Adipocyte (in vitro differentiated cells): ENCODE data around the gene CEP152.

Experiments used
- DNase-seq: peaks from one replicate; pipeline ENCODE4 v3.0.0-alpha.2; 2015; ENCODE audit warnings: low read depth
- H3K27me3 ChIP-seq: replicated peaks from 2 replicates; pipeline ENCODE4 v1.7.0; 2013; ENCODE audit warnings: mild to moderate bottlenecking, low read length, moderate library complexity; ENCODE audit not compliant: control insufficient read depth, insufficient read depth
- H3K36me3 ChIP-seq: 2 replicates; pipeline ENCODE4 v1.7.0; 2013; ENCODE audit warnings: low read length, mild to moderate bottlenecking, moderate library complexity; ENCODE audit not compliant: control insufficient read depth, insufficient read depth, severe bottlenecking
- H3K4me1 ChIP-seq: 2 replicates; pipeline ENCODE4 v1.7.0; 2013; ENCODE audit warnings: mild to moderate bottlenecking, low read length, moderate library complexity; ENCODE audit not compliant: control insufficient read depth, insufficient read depth
- H3K4me3 ChIP-seq: 2 replicates; pipeline ENCODE4 v1.7.0; 2013; ENCODE audit warnings: mild to moderate bottlenecking, low read length, moderate library complexity
- H3K9ac ChIP-seq: 2 replicates; pipeline ENCODE4 v1.7.0; 2013; ENCODE audit warnings: mild to moderate bottlenecking, low read length, moderate library complexity
- H3K9me3 ChIP-seq: 2 replicates; pipeline ENCODE4 v1.7.0; 2013; ENCODE audit warnings: mild to moderate bottlenecking, low read length, moderate library complexity; ENCODE audit not compliant: control insufficient read depth

Gene CEP152

DNA sequence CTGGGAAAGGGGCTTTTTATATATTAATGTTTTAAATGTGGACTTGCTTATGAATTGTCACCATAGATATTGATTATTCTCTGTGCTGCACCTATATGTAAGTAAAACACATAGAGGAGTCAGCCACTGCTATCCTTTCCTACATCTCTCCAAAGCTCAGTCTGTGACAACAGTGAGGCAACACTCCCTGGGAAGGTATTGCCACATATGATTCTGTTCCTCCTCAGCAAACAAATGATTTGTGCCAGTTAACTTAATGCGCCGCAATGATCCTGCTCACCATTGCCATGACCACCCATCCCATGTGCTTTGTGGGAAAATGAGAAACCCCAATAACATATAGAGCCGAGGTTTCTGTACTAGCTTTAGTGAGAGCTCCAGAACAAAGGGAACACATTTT lies 90.2 kb downstream of the CEP152 start:
- DNase-seq = peak; percentile 89
- Histone ChIP-seq H3K27me3 (no peaks in the 10 kb centered on the region), H3K9me3 (peaks cover 7% of the 10 kb centered on the region), H3K36me3 (no peaks in the 10 kb centered on the region), H3K4me3 (peak overlapping the region; percentile 68), H3K9ac (peak overlapping the region; percentile 58), H3K4me1 (peaks cover 43% of the 10 kb centered on the region)

DNA sequence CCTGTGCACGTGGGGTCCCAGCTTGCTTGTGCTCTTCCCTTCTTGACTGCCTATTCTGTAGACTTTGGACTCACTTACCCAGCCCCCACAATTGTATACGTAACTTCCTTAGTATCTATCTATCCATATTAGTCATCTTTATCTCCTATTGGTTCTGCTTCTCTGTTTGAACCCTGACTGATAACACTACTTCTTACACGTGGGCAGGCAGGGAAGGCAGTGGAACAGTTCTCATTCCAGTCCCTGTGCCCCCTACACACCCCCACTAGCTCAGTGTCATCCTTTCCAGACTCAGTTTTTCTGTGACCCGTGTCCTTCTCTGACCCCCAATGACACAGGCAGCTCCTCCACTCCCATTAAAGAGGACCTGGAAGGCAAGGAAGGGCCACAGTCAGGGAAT lies 91.2 kb downstream of the CEP152 start:
- Histone ChIP-seq H3K4me1 (peaks cover 43% of the 10 kb centered on the region), H3K9me3 (peaks cover 11% of the 10 kb centered on the region), H3K27me3 (no peaks in the 10 kb centered on the region), H3K4me3 (no peak overlapping the region), H3K36me3 (no peaks in the 10 kb centered on the region), H3K9ac (no peak overlapping the region)
- DNase-seq = no peak

DNA sequence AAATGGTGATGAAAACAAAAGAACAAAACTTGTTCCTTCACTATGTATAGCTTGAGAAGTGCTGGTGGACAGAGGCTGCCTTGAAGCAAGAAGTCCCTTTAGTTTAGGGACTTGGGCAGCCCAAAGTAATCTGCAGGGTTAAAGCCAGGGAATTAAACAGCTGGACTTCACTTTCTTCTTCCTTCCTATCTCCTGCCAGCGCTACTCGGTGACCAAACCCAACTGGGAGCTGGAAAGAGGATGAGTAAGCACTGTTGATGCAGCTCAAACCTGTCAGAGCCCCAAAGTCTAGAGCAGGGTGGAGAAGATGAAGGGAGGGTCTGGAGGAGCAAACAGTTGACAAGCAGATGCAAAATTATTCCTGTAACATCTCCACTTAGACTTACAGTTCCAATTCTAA lies 92.2 kb downstream of the CEP152 start:
- peak; percentile 38 for DNase-seq
- Histone ChIP-seq H3K4me3 (no peak overlapping the region), H3K9ac (no peak overlapping the region), H3K27me3 (no peaks in the 10 kb centered on the region), H3K4me1 (peaks cover 37% of the 10 kb centered on the region), H3K36me3 (no peaks in the 10 kb centered on the region), H3K9me3 (peaks cover 11% of the 10 kb centered on the region)

DNA sequence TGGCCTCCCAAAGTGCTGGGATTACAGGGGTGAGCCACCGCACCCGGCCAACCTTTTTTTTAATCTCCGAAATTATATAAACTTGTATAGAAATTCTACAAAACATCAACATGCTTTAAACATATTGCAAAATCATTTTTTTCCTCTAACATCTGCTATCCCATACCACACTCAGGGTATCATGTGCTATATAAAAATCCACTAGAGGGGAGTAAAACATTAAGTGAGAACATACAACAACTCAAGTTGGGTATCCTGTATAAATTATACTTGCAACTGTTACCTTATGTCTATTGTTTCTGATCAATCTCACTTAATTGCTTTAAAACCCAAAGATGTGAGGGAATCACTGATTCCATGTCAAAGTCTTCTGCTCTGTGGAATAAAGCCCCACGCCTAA lies 93.4 kb downstream of the CEP152 start:
- Histone ChIP-seq H3K4me1 (peaks cover 29% of the 10 kb centered on the region), H3K4me3 (no peak overlapping the region), H3K9ac (no peak overlapping the region), H3K9me3 (peaks cover 11% of the 10 kb centered on the region), H3K36me3 (no peaks in the 10 kb centered on the region), H3K27me3 (no peaks in the 10 kb centered on the region)
- DNase-seq = peak; percentile 60

DNA sequence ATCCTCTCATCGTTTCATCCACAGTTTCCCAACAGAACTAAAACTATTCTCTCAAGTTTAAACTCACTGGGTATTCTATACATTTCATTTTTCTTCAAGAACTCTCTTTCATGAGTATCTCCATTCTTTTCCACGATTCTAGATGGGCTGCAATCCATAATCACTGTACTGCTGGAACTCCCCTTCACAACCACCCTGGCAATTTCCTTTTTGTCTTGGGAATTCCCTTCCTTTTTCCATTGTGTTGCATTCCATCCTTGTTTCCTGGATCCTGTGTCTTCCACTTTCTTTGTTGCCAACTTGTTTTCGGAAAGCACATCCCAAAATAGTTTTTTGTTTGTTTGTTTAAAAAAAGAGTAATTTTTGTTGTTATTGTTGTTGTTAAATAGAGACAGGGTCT lies 98.3 kb downstream of the CEP152 start:
- Histone ChIP-seq H3K4me1 (peaks cover 7% of the 10 kb centered on the region), H3K9ac (no peak overlapping the region), H3K4me3 (no peak overlapping the region), H3K9me3 (peaks cover 11% of the 10 kb centered on the region), H3K27me3 (no peaks in the 10 kb centered on the region), H3K36me3 (no peaks in the 10 kb centered on the region)
- no peak for DNase-seq

DNA sequence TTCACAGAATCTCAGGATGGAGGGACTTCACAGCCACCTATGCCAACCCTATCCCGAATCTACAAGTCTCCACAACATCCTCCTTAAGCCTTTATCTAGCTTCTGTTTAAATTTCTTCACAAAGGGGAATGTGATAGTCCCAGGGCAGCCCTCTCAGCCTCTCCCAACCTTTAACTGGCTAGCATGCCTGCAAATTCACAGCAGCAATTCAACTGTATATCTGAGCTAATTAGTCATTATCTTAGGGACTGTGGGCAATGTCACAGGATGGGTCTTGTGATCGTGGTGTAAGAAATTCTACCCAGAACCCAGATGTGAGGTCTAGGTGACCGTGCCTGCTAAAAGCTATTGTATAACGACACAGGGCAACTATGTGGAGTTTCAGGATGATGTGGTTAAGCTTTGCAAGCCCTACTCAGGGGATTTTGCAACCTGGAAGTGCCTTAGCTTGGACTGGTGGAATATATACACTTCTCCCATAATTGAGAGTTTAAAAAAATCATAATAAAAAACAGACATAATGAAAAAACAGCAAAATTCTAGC lies 99.8 kb downstream of the CEP152 start:
- H3K27me3 ChIP-seq = no peaks in the 10 kb centered on the region
- no peaks in the 10 kb centered on the region for H3K36me3 ChIP-seq
- no peak overlapping the region for H3K4me3 ChIP-seq
- peaks cover 7% of the 10 kb centered on the region for H3K4me1 ChIP-seq
- peaks cover 8% of the 10 kb centered on the region for H3K9me3 ChIP-seq
- peak; percentile 44 for DNase-seq
- no peak overlapping the region for H3K9ac ChIP-seq

DNA sequence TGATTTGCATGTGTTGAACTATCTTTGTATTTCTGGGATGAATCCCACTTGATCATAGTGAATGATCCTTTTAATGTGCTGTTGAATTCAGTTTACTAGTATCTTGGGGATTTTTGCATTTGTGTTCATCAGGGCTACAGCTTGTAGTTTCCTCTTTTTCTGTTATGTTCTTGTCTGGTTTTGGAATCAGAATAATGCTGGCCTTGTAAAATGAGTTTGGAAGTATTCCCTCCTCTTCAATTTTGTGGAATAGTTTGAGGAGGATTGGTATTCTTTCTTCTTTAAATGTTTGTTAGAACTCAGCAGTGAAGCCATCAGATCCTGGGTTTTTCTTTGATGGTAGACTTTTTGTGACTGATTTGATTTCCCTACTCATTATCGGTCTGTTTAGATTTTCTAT lies 102.2 kb downstream of the CEP152 start:
- Histone ChIP-seq H3K27me3 (no peaks in the 10 kb centered on the region), H3K4me3 (no peak overlapping the region), H3K4me1 (peaks cover 7% of the 10 kb centered on the region), H3K9ac (no peak overlapping the region), H3K36me3 (no peaks in the 10 kb centered on the region), H3K9me3 (peaks cover 11% of the 10 kb centered on the region)
- no peak for DNase-seq

DNA sequence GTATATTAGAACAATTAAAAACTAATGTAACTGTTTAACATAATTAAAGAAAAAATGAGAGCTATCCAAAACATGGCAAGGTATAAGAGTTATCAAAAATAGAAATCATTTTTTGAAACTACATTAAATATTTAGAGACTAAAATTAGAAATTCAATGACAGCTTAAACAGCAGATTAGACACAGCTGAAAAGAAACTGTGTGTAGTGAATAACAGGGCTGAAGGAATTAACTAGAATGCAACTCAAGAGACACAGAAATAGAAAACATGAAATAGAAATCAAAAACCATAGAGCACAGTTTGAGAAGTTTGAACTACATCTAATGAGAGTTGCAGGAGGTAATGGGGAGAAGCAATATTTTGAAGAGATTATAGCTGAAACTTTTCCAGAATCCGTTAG lies 105.5 kb downstream of the CEP152 start:
- no peak for DNase-seq

DNA sequence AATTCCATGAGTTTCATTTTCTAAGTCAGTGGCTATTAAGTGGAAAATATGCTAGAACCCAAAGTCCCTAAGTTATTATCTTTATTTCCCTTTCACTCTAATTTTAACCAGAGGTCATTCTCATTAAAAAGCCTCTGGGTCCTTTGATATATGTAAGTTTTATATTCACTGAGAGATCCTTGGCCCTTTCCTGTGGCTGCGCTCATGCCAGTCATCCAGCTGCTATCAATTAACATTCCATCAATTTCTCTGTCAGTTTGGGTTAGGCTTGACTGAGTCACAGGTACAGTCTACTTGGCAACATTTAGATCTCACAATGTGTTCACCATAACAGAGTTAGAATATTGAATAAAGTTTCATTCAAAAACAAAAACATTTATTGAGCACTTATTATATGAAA lies 107.3 kb downstream of the CEP152 start:
- Histone ChIP-seq H3K36me3 (no peaks in the 10 kb centered on the region), H3K4me3 (no peak overlapping the region), H3K4me1 (peaks cover 12% of the 10 kb centered on the region), H3K27me3 (no peaks in the 10 kb centered on the region), H3K9ac (no peak overlapping the region), H3K9me3 (peaks cover 11% of the 10 kb centered on the region)
- peak; percentile 66 for DNase-seq

More for the DNA sequence above, 105.5 kb downstream of the CEP152 start:
- Histone ChIP-seq H3K4me1 (peaks cover 12% of the 10 kb centered on the region), H3K4me3 (no peak overlapping the region), H3K27me3 (no peaks in the 10 kb centered on the region), H3K36me3 (no peaks in the 10 kb centered on the region), H3K9me3 (peaks cover 11% of the 10 kb centered on the region), H3K9ac (no peak overlapping the region)

DNA sequence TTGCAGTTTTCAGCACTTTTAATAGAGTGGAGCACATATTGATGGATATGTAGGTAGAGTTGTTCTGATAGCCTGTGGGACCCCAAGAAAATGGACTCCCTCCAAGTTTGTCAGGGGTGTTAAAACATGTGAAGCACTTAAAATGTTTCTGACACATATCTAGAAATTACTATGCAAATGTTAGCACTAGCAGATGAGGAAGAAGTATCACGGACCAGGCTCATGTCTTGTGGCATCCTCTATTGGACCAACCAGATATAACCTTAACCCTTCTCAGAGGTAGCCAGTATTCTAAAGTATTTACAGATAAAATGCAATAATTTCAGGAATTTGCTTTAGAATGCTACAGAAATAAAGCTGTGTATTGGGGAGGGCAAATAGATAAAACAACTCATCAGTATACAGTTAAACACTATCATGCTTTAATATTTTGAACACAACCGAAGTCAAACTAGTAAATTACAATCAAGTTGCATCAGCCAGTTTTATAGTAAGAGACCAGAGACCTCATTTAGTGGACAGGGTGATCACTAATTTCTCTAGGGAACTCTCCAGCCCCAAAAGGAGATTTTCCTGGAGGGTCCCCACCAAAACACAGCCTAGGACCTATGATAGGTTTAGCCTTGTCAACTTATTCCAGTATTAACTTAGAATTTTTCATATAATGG lies 108.2 kb downstream of the CEP152 start:
- peak; percentile 61 for DNase-seq
- no peak overlapping the region for H3K9ac ChIP-seq
- H3K27me3 ChIP-seq = no peaks in the 10 kb centered on the region
- no peak overlapping the region for H3K4me3 ChIP-seq
- H3K36me3 ChIP-seq = no peaks in the 10 kb centered on the region
- peaks cover 12% of the 10 kb centered on the region for H3K4me1 ChIP-seq
- H3K9me3 ChIP-seq = peaks cover 11% of the 10 kb centered on the region

DNA sequence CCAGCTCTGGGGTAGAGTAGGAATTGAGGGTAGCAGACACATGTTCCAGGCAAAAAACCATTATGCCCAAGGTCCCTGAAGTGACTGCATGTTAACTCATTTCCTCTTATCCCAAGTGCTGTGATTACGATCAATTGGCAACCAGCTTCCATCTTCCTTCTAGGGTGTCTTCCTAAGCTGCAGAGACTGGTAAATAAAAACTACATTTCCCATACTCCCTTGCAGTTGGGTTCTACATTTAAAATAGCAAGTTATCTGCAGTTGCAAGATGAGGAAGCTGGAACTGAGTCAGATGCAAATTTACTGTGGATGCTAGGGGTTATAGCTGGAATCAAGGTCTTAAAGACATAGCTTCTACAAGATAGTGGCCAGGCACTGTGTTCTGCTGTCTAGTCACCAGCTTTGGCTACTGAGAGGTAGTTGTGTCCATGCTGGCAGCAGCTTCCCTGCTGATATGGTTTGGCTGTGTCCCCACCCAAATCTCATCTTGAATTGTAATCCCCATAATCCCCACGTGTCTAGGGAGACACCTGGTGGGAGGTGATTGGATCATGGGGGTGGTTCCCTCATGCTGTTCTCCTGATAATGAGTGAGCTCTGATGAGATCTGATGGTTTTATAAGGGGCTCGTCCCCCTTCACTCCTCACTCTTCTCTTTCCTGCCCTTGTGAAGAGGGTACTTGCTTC lies 114.1 kb downstream of the CEP152 start:
- H3K4me1 ChIP-seq = peaks cover 28% of the 10 kb centered on the region
- DNase-seq = no peak
- H3K36me3 ChIP-seq = no peaks in the 10 kb centered on the region
- H3K9ac ChIP-seq = no peak overlapping the region
- H3K9me3 ChIP-seq = no peaks in the 10 kb centered on the region
- no peaks in the 10 kb centered on the region for H3K27me3 ChIP-seq
- H3K4me3 ChIP-seq = no peak overlapping the region
